HepG2 (cell line): ENCODE results near the gene VARS1. TPM values are rescaled to one million over a fixed set of nuclear protein-coding genes. Genes with fewer than 3 reads are reported as not detected.

ENCODE experiments used
- ARNT2 ChIP-seq: sonication (generic); formaldehyde crosslinking; IDR thresholded peaks from 2 replicates; pipeline ENCODE4 v1.8.0; 2022; ENCODE audit warnings: mild to moderate bottlenecking, low read depth, missing genetic modification reagents, moderate library complexity
- ATF7 ChIP-seq, 2 experiments: fragments of 450-650 bp in 1 of 2; sonication (generic) in 1 of 2; formaldehyde crosslinking in 1 of 2; IDR thresholded peaks; 2 replicates each; pipeline versions ENCODE4 v1.4.0 to v1.6.1; 2016 to 2020; ENCODE audit warnings: antibody characterized with exemption in 1 of 2, mild to moderate bottlenecking in 1 of 2, missing genetic modification reagents in 1 of 2
- DR1 ChIP-seq: sonication (generic); formaldehyde crosslinking; IDR thresholded peaks from 2 replicates; pipeline ENCODE4 v1.8.0; 2021; ENCODE audit warnings: mild to moderate bottlenecking, missing genetic modification reagents, inconsistent platforms
- IKZF1 ChIP-seq: fragments of 450-650 bp; IDR thresholded peaks from 2 replicates; pipeline ENCODE4 v1.7.1; 2016
- MYNN ChIP-seq: sonication (generic); formaldehyde crosslinking; IDR thresholded peaks from 2 replicates; pipeline ENCODE4 v1.4.0; 2020; ENCODE audit warnings: mild to moderate bottlenecking, low read depth, missing genetic modification reagents
- NFATC3 ChIP-seq: sonication (generic); formaldehyde crosslinking; IDR thresholded peaks from 2 replicates; pipeline ENCODE4 v1.5.1; 2020; ENCODE audit warnings: mild to moderate bottlenecking, missing genetic modification reagents
- RBFOX2 ChIP-seq: fragments of 200-400 bp; formaldehyde crosslinking; IDR thresholded peaks from 2 replicates; pipeline ENCODE4 v1.6.1; 2017; ENCODE audit warnings: low read depth, mild to moderate bottlenecking, low read length
- SMC3 ChIP-seq: IDR thresholded peaks from 2 replicates; pipeline ENCODE4 v1.6.1; 2011; ENCODE audit warnings: low read length, improper control_type of control experiment
- STAG1 ChIP-seq: sonication (generic); formaldehyde crosslinking; IDR thresholded peaks from 2 replicates; pipeline ENCODE4 v1.4.0; 2020; ENCODE audit warnings: missing genetic modification reagents
- ZBTB21 ChIP-seq: sonication (generic); formaldehyde crosslinking; IDR thresholded peaks from 2 replicates; pipeline ENCODE4 v1.4.0; 2020; ENCODE audit warnings: missing genetic modification reagents
- ZNF430 ChIP-seq: sonication (generic); formaldehyde crosslinking; IDR thresholded peaks from 2 replicates; pipeline ENCODE4 v1.9.0; 2021; ENCODE audit warnings: mild to moderate bottlenecking, missing genetic modification reagents
- ZNF614 ChIP-seq: IDR thresholded peaks from 2 replicates; pipeline ENCODE4 v1.6.1; 2018; ENCODE audit warnings: missing biosample characterization, missing genetic modification reagents, inconsistent platforms, borderline replicate concordance
- ZNF850 ChIP-seq: sonication (generic); formaldehyde crosslinking; conservative IDR thresholded peaks from 2 replicates; pipeline ENCODE4 v1.9.0; 2021; ENCODE audit warnings: mild to moderate bottlenecking, missing genetic modification reagents
- ZSCAN20 ChIP-seq: sonication (generic); formaldehyde crosslinking; IDR thresholded peaks from 2 replicates; pipeline ENCODE4 v1.4.0; 2020; ENCODE audit warnings: missing genetic modification reagents, mild to moderate bottlenecking, borderline replicate concordance
- ZSCAN29 ChIP-seq: sonication (generic); formaldehyde crosslinking; conservative IDR thresholded peaks from 2 replicates; pipeline ENCODE4 v1.4.0; 2020; ENCODE audit warnings: mild to moderate bottlenecking, missing genetic modification reagents
- polyA plus RNA-seq, 8 experiments: library from polyadenylated mRNA; depleted of rRNA in 3 of 8; stranded (reverse) in 7 of 8; unstranded in 1 of 8; fragments of >200 nt; fragmentation: Illumina TruSeq in 4 of 8; extraction: Trizol in 4 of 8; gene quantifications; 2 replicates each; pipeline versions ENCODE4 v1.2.1 to v1.2.3, GENCODE V29; 2011 to 2016; ENCODE audit warnings: low read depth in 4 of 8, missing spikeins in 1 of 8, mixed read lengths in 1 of 8; ENCODE audit not compliant: insufficient read depth in 1 of 8
- total RNA-seq, 5 experiments: library from RNA; depleted of rRNA; stranded (reverse); fragments of >200 nt; fragmentation: Illumina TruSeq; extraction: Trizol; gene quantifications; 2 replicates each; pipeline ENCODE4 v1.2.3, GENCODE V29; 2016; ENCODE audit warnings: low read depth in 1 of 5
- TF ChIP-seq, protein P1 (sequence below): sonication (generic); formaldehyde crosslinking; IDR thresholded peaks from 2 replicates; pipeline ENCODE4 v1.9.0; 2022; ENCODE audit warnings: missing genetic modification reagents, mild to moderate bottlenecking, borderline replicate concordance
- TF ChIP-seq, protein P2 (sequence below): sonication (generic); formaldehyde crosslinking; IDR thresholded peaks from 2 replicates; pipeline ENCODE4 v1.8.0; 2022; ENCODE audit warnings: missing genetic modification reagents, low read depth, mild to moderate bottlenecking, borderline replicate concordance
- TF ChIP-seq, protein P3 (sequence below): sonication (generic); formaldehyde crosslinking; IDR thresholded peaks from 2 replicates; pipeline ENCODE4 v1.5.1; 2020; ENCODE audit warnings: mild to moderate bottlenecking, moderate library complexity, missing genetic modification reagents
- TF ChIP-seq, protein P4 (sequence below): sonication (generic); formaldehyde crosslinking; IDR thresholded peaks from 2 replicates; pipeline ENCODE4 v1.5.0; 2020; ENCODE audit warnings: mild to moderate bottlenecking, missing genetic modification reagents
- TF ChIP-seq, protein P5 (sequence below): sonication (generic); formaldehyde crosslinking; IDR thresholded peaks from 2 replicates; pipeline ENCODE4 v1.5.0; 2020; ENCODE audit warnings: mild to moderate bottlenecking, missing genetic modification reagents

VARS1 gene
- total and polyA plus RNA-seq, 2 of the 13 experiments (the other 11 are each of a cell fraction or from before 2014, with no cell fraction given): 14.7 to 56.1 TPM

DNA sequence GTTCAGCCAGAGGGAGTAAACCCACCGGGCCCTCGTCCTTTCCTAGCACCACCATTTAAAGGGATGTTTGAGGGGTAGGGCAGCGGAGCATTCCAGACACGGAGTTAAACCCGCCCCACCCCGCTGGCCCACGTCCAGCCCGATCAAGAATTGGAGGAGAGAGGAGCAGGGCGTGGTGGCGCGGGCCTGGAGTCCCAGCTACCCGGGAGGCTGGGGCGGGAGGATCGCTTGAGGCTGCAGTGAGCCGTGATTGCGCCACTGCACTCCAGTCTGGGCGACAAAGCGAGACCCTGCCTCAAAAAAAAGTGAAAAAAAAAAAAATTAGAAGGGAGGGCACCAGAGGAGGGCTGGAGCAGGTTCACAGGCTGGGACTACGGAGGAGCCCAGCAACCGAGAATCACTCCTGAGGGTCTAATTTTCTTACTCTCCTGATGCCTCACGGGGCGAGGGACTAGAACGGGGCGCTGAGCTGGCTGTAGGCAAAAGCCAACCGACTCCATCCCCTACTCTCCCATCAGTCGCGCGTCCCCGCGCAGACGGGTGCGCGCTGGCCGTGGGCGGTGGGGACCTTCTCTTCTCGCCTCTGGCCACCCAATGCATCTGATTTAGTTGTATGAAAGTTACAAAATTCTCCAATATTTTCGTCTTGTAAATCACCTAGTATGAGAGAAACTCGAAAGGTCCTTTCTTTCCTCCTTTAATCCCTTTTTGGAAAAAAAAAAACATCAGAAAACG is 25.9 kb upstream of the VARS1 start (continued):
- TF ChIP-seq, protein P1, sequence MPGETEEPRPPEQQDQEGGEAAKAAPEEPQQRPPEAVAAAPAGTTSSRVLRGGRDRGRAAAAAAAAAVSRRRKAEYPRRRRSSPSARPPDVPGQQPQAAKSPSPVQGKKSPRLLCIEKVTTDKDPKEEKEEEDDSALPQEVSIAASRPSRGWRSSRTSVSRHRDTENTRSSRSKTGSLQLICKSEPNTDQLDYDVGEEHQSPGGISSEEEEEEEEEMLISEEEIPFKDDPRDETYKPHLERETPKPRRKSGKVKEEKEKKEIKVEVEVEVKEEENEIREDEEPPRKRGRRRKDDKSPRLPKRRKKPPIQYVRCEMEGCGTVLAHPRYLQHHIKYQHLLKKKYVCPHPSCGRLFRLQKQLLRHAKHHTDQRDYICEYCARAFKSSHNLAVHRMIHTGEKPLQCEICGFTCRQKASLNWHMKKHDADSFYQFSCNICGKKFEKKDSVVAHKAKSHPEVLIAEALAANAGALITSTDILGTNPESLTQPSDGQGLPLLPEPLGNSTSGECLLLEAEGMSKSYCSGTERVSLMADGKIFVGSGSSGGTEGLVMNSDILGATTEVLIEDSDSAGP (CRISPR knock-in tag): peak; percentile 32; the same call in 1 of the 2 replicates
- TF ChIP-seq, protein P2, sequence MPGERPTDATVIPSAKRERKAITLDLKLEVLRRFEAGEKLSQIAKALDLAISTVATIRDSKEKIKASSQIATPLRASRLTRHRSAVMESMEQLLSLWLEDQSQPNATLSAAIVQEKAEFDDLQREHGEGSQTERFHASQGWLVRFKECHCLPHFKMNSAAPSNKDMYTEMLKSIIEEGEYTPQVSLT: no peak
- TF ChIP-seq ZNF850 (CRISPR knock-in tag) (0 out of 2 replicates have a peak, but pooled peaks have one; percentile 81), IKZF1 (no peak), ATF7 (IDR thresholded peaks at IDR 0.05) (no peak), ATF7 (CRISPR knock-in tag; IDR thresholded peaks at IDR 0.05) (no peak), ZSCAN20 (CRISPR knock-in tag) (peak; percentile 25; the same call in 1 of the 2 replicates), ARNT2 (CRISPR knock-in tag) (peak; percentile 41; the same call in 1 of the 2 replicates), ZNF430 (0 out of 2 replicates have a peak, but pooled peaks have one; percentile 6), DR1 (no peak), STAG1 (CRISPR knock-in tag) (no peak), ZSCAN29 (no peak), ZNF614 (CRISPR knock-in tag) (peak; percentile 11; the same call in 1 of the 2 replicates), RBFOX2 (peak; percentile 67), NFATC3 (CRISPR knock-in tag) (no peak), SMC3 (no peak), MYNN (CRISPR knock-in tag) (0 out of 2 replicates have a peak, but pooled peaks have one; percentile 58), ZBTB21 (CRISPR knock-in tag) (no peak)
- TF ChIP-seq, protein P3, sequence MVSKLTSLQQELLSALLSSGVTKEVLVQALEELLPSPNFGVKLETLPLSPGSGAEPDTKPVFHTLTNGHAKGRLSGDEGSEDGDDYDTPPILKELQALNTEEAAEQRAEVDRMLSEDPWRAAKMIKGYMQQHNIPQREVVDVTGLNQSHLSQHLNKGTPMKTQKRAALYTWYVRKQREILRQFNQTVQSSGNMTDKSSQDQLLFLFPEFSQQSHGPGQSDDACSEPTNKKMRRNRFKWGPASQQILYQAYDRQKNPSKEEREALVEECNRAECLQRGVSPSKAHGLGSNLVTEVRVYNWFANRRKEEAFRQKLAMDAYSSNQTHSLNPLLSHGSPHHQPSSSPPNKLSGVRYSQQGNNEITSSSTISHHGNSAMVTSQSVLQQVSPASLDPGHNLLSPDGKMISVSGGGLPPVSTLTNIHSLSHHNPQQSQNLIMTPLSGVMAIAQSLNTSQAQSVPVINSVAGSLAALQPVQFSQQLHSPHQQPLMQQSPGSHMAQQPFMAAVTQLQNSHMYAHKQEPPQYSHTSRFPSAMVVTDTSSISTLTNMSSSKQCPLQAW (CRISPR knock-in tag): peak; percentile 50
- TF ChIP-seq, protein P4, sequence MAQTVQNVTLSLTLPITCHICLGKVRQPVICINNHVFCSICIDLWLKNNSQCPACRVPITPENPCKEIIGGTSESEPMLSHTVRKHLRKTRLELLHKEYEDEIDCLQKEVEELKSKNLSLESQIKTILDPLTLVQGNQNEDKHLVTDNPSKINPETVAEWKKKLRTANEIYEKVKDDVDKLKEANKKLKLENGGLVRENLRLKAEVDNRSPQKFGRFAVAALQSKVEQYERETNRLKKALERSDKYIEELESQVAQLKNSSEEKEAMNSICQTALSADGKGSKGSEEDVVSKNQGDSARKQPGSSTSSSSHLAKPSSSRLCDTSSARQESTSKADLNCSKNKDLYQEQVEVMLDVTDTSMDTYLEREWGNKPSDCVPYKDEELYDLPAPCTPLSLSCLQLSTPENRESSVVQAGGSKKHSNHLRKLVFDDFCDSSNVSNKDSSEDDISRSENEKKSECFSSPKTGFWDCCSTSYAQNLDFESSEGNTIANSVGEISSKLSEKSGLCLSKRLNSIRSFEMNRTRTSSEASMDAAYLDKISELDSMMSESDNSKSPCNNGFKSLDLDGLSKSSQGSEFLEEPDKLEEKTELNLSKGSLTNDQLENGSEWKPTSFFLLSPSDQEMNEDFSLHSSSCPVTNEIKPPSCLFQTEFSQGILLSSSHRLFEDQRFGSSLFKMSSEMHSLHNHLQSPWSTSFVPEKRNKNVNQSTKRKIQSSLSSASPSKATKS (CRISPR knock-in tag): no peak
- TF ChIP-seq, protein P5, sequence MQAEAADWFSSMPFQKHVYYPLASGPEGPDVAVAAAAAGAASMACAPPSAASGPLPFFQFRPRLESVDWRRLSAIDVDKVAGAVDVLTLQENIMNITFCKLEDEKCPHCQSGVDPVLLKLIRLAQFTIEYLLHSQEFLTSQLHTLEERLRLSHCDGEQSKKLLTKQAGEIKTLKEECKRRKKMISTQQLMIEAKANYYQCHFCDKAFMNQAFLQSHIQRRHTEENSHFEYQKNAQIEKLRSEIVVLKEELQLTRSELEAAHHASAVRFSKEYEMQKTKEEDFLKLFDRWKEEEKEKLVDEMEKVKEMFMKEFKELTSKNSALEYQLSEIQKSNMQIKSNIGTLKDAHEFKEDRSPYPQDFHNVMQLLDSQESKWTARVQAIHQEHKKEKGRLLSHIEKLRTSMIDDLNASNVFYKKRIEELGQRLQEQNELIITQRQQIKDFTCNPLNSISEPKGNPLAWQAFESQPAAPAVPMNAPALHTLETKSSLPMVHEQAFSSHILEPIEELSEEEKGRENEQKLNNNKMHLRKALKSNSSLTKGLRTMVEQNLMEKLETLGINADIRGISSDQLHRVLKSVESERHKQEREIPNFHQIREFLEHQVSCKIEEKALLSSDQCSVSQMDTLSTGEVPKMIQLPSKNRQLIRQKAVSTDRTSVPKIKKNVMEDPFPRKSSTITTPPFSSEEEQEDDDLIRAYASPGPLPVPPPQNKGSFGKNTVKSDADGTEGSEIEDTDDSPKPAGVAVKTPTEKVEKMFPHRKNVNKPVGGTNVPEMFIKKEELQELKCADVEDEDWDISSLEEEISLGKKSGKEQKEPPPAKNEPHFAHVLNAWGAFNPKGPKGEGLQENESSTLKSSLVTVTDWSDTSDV (CRISPR knock-in tag): peak; percentile 61; the same call in 1 of the 2 replicates
